Thoracic aorta (tissue), 2 donors: Measurements from ENCODE around the gene UNC13A. TPM values are rescaled to one million over a fixed set of nuclear protein-coding genes. Genes with fewer than 3 reads are reported as not detected.

ENCODE experiments used
- ATAC-seq: fragments of 150-250 bp; one replicate; pipeline ENCODE4 v1.8.0; 2017; ENCODE audit warnings: low read depth; ENCODE audit not compliant: insufficient number of reproducible peaks, low FRiP score
- DNase-seq: peaks from one replicate; pipeline ENCODE4 v3.0.0-alpha.2; 2020; ENCODE audit warnings: low spot score
- H3K27ac ChIP-seq, 2 donors: fragments of 200-600 bp; sonication (generic); 1 replicate in 1 of 2; 2 replicates in 1 of 2; pipeline ENCODE4 v1.5.1; 2016; ENCODE audit warnings: mild to moderate bottlenecking in 2 of 2, moderate library complexity in 2 of 2
- H3K27me3 ChIP-seq: fragments of 200-600 bp; sonication (generic); replicated peaks from 2 replicates; pipeline ENCODE4 v1.6.0; 2016; ENCODE audit warnings: mild to moderate bottlenecking; ENCODE audit not compliant: insufficient read depth
- H3K36me3 ChIP-seq: fragments of 200-600 bp; sonication (generic); one replicate; pipeline ENCODE4 v1.5.1; 2016
- H3K4me1 ChIP-seq, 2 donors: fragments of 200-600 bp; sonication (generic); 1 replicate in 1 of 2; 2 replicates in 1 of 2; pipeline versions ENCODE4 v1.5.1 to v1.6.0; 2016; ENCODE audit warnings: low read depth in 2 of 2, mild to moderate bottlenecking in 1 of 2; ENCODE audit not compliant: control insufficient read depth in 1 of 2
- H3K4me3 ChIP-seq: fragments of 200-600 bp; sonication (generic); 2 replicates; pipeline ENCODE4 v1.5.1; 2016; ENCODE audit warnings: mild to moderate bottlenecking
- H3K9me3 ChIP-seq: fragments of 200-600 bp; sonication (generic); 2 replicates; pipeline ENCODE4 v1.5.1; 2016
- CTCF ChIP-seq: fragments of 200-600 bp; sonication (generic); IDR thresholded peaks from one replicate; pipeline ENCODE4 v1.5.1; 2019; ENCODE audit warnings: antibody characterized with exemption
- total RNA-seq, 2 donors: library from RNA; depleted of rRNA; stranded (reverse); fragments of >200 nt; gene quantifications; one replicate each; pipeline versions ENCODE4 v1.1.0 to v1.2.3, GENCODE V29; 2016

UNC13A gene
- total RNA-seq, 2 donors from 2014 or later = 2.1 to 7.7 TPM

GRCh38 chr19:17610384-17610783 is 77.8 kb downstream of the UNC13A start:
- Histone ChIP-seq H3K9me3 (no peaks in the 10 kb centered on the region), H3K4me1 (peaks cover 3 to 11% of the 10 kb centered on the region in 2 donors), H3K27me3 (no peaks in the 10 kb centered on the region), H3K27ac (no peak overlapping the region), H3K4me3 (no peak overlapping the region), H3K36me3 (no peaks in the 10 kb centered on the region)
- TF ChIP-seq CTCF = no peak
- DNase-seq = no peak
- ATAC-seq = no peak

- DNase-seq = no peak
Measured at GRCh38 chr19:17607936-17608335, 80.2 kb downstream of the UNC13A start.

GRCh38 chr19:17606590-17607185 is 81.5 kb downstream of the UNC13A start:
- ATAC-seq (no peak), DNase-seq (no peak)
- Histone ChIP-seq H3K36me3 (no peaks in the 10 kb centered on the region), H3K27ac (no peak overlapping the region), H3K4me1 (peaks cover 3 to 11% of the 10 kb centered on the region in 2 donors), H3K9me3 (no peaks in the 10 kb centered on the region), H3K4me3 (peak overlapping the region; percentile 66), H3K27me3 (peaks cover 5% of the 10 kb centered on the region)
- no peak for TF ChIP-seq CTCF

More at GRCh38 chr19:17607936-17608335, 80.2 kb downstream of the UNC13A start:
- no peak overlapping the region for H3K4me3 ChIP-seq
- peaks cover under 1% of the 10 kb centered on the region for H3K27me3 ChIP-seq
- peaks cover 3 to 11% of the 10 kb centered on the region in 2 donors for H3K4me1 ChIP-seq
- H3K9me3 ChIP-seq = no peaks in the 10 kb centered on the region
- TF ChIP-seq CTCF = no peak
- no peak for ATAC-seq
- H3K36me3 ChIP-seq = no peaks in the 10 kb centered on the region
- H3K27ac ChIP-seq = no peak overlapping the region

- ATAC-seq = peak; percentile 19
- no peaks in the 10 kb centered on the region for H3K9me3 ChIP-seq
- peak; percentile 23 for DNase-seq
- H3K27ac ChIP-seq = no peak overlapping the region
- H3K27me3 ChIP-seq = peaks cover 5% of the 10 kb centered on the region
- peak overlapping the region; percentile 66 for H3K4me3 ChIP-seq
- H3K4me1 ChIP-seq = peaks cover 3 to 11% of the 10 kb centered on the region in 2 donors
- TF ChIP-seq CTCF = peak; percentile 68
- H3K36me3 ChIP-seq = no peaks in the 10 kb centered on the region
Measured at GRCh38 chr19:17605761-17606589, 82.2 kb downstream of the UNC13A start.

- no peak for ATAC-seq
- no peak for TF ChIP-seq CTCF
- H3K4me3 ChIP-seq = no peak overlapping the region
- no peak overlapping the region for H3K27ac ChIP-seq
- no peaks in the 10 kb centered on the region for H3K36me3 ChIP-seq
- peaks cover 5% of the 10 kb centered on the region for H3K27me3 ChIP-seq
- no peak for DNase-seq
- no peaks in the 10 kb centered on the region for H3K9me3 ChIP-seq
- peaks cover 3 to 11% of the 10 kb centered on the region in 2 donors for H3K4me1 ChIP-seq
Measured at GRCh38 chr19:17605117-17605516, 83.0 kb downstream of the UNC13A start.
